HG02981 (cell line): ENCODE measurements around the gene CD109.
"Not testable (repeated sequence)": the region's sequence is repeated elsewhere in the genome, so short reads cannot be mapped to it uniquely, and the experiment has no call there.

Source experiments
- ATAC-seq: cut with Tn5 transposase; IDR thresholded peaks from one replicate; pipeline ENCODE4 v1.9.1; 2021; ENCODE audit warnings: mild to moderate bottlenecking, moderate library complexity; ENCODE audit not compliant: unreplicated experiment

CD109 gene

DNA sequence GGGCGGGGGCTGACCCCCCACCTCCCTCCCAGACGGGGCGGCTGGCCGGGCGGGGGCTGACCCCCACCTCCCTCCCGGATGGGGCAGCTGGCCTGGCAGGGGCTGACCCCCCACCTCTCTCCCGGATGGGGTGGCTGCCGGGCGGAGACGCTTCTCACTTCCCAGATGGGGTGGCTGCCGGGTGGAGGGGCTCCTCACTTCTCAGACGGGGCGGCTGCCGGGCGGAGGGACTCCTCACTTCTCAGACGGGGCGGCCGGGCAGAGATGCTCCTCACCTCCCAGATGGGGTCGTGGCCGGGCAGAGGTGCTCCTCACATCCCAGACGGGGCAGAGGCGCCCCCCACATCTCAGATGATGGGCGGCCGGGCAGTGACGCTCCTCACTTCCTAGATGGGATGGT lies 155.0 kb downstream of the CD109 start:
- ATAC-seq, result not testable (repeated sequence)

- peak; percentile 71 for ATAC-seq
Observed at GRCh38 chr6:73854998-73855718, 159.2 kb downstream of the CD109 start.

DNA sequence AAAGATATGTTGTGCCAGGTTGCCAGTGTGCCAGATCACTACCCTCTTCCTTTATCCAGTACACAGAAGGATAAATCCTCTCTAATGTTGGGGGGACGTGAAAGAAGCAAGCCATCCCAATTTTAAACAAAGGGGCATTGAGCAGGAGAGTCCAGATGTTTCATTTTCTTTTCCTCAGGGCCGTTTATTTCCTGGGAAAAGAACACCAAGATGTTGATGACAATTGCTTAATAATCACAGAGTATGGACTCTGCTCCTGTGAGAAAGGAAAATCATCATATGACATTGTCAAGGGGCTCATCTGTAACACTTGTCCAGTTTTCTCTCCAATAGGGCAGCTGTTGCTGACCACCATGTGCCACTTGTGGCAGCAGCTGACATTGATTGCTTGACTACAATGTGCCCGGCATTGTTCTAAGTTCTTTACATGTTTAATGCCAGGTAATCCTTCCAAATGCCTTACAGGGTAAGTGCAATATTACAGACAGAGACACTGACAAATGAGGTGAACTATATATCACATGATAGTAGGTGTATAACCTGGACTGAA lies 161.4 kb downstream of the CD109 start:
- ATAC-seq, result no peak

- ATAC-seq, result no peak
Observed at GRCh38 chr6:73858376-73858775, 162.4 kb downstream of the CD109 start.

- ATAC-seq, result no peak
Observed at GRCh38 chr6:73860303-73860702, 164.3 kb downstream of the CD109 start.

GRCh38 chr6:73866305-73866704 lies 170.3 kb downstream of the CD109 start:
- ATAC-seq, result peak; percentile 59

GRCh38 chr6:73867411-73867810 lies 171.4 kb downstream of the CD109 start:
- no peak for ATAC-seq

GRCh38 chr6:73870907-73871306 lies 174.9 kb downstream of the CD109 start:
- ATAC-seq, result no peak

- ATAC-seq, result no peak
Observed at GRCh38 chr6:73873081-73873480, 177.1 kb downstream of the CD109 start.
